Ureter (tissue), 1 donor: ENCODE results near the gene CCR1. TPM values are rescaled to one million over a fixed set of nuclear protein-coding genes. Genes with fewer than 3 reads are reported as not detected.
"Not testable (repeated sequence)": the region's sequence is repeated elsewhere in the genome, so short reads cannot be mapped to it uniquely, and the experiment has no call there.

Experiments
- DNase-seq: peaks from one replicate; pipeline ENCODE4 v3.0.0-alpha.2; 2020; ENCODE audit warnings: low spot score
- total RNA-seq: library from RNA; stranded (reverse); gene quantifications from one replicate; pipeline ENCODE4 v1.2.4, GENCODE V29; 2023
- donor health status: DM: yes; HTN: yes; CAD: no.

CCR1 gene
- total RNA-seq, 1 donor from 2014 or later: 4.3 TPM

DNA sequence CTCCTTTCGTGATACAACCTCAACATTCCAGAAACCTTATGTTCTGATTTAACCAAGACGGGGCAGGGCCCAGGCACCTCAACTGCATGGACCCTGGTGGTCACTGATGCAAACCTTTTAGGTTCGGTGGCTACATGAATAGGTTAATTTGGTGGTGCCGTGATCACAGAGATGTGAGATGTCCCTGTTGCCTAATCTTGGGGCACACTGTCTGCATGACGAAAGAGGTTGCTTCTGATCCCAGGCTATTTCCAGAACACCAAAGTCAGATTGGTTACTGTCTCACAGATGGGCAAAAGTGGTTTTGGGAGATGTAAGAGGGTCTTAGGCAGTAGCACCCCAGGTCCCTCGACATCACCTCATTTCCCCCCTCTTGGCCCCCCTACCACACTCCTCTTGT, 4.0 kb upstream of the CCR1 start:
- no peak for DNase-seq

DNA sequence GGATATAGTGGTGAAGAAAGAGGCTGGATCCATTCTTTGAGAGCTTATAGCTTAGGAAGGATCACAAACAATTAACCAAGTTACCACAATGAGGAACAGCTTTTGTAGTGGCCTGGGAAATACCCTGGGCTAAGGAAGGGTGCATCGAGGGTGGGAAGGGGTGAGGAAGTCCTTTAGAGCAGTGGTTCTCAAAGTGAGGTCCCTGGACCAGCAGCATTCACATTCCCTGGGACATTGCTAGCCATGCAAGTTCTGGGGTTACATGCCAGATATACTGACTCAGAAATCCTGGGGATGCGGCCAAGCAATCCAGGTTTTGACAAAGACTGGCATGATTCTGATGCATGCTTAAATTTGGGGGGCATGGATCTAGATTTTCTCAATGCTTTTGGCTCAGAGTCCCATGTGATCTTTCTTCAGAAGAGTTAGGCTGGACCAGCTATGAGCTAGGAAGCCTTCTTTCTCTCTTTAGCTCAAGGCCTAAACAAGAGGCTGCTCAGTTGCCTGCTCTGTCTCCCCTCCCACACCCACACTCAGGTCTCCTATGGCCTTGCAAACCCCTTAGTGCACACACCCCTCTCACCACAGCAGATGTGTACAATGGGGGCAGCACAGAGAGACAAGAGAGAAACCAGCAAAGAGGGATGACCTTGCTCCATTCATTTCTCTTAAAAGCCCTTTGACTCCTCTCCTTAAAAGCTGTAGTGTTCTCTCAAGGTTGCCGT, 1.8 kb upstream of the CCR1 start:
- DNase-seq: no peak

DNA sequence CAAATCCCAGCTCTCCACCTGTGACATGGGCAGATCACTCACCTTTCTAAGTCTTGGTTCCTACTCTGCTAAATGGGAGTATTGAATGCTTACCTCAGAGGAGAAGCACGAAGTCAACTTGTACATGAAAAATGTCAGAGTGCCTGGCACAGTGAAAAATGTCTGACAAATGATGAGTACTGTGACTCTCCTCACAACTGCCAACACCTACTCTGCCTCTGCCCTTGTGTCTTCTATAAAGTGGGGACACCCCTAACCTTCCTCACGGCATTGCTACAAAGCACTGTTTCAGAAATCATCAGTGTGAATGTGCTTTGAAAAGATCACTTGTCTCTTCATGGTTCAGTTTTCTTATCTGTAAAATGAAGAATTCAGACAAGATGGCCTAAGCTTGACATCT, 940 bp upstream of the CCR1 start:
- no peak for DNase-seq

DNA sequence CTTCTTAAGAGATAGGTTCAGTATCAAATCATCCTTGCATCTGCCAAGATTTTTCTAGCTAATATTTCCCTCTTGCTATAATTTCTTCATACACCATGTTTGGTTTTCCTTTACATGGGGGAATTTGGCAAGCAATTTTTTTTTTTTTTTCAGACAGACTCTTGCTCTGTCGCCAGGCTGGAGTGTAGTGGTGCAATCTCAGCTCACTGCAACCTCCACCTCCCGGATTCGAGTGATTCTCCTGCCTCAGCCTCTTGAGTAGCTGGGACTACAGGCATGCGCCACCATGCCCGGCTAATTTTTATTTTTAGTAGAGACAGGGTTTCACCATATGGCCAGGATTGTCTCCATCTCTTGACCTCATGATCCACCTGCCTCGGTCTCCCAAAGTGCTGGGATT, 599 bp downstream of the CCR1 start:
- not testable (repeated sequence) for DNase-seq

DNA sequence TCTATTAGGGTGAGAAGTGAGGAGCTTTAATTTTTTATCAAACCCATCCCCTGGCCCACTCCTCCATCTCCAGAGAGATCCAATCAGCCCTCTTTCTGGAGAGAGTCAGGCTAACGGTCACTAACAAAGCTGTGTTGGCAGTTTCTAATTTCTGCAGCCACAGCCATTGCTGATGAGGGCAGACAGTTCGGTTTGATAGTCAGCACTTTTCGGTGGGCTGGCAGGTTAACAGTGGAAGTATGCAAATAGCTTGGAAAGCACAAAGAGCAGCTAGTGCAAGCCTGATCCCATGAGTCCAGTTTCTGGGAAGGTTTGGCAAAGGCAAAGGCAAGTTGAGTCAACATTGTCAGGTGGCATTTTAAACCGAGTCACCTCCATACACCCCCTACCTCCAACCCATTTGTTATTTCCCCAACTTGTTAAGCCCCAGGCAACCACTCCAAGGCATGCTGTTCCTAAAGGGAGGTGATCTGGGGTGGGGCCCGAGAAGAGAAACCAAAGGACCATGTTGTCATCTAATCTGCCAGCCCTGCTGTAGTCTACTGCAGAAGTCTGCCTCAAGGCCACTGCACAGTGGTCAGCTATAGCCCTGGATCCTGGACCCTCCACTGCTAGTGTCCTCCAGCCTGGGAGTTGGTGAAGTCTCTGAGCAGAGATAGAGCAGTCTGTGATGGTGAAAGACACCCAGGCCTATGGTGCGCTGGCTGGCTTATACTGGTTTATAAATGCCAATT, 1.7 kb downstream of the CCR1 start:
- no peak for DNase-seq

DNA sequence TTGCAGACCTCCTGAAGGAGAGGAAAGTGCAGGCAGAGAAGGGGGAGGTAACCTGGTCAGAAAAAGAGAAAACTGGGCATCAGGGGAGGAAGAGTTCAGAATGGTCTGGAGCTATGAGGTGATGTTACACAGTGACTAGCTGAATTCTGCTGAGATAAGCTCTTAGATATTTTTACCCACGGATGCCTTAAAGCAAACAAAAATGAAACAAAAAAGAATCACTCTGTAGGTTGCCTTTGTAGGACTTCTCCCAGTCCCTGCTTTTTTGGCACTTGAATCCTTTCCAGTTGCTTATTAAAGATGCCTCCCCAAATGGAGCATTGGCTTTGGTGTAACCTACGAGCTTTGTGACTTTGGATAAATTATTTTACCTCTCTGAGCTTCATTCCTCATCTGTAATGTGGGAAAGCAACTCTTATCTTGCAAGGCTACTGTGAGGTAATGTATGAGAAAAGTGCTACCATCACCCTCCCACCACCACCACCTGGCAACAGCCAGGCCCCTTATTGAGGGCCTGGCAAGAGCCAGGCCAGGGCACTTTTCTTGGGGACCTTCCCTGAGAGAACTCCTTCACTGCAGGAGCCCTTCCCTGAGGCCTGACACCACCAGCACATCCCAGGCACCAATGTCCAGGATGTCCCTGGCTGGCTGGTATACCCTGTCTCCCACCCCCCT, 2.7 kb downstream of the CCR1 start:
- no peak for DNase-seq

DNA sequence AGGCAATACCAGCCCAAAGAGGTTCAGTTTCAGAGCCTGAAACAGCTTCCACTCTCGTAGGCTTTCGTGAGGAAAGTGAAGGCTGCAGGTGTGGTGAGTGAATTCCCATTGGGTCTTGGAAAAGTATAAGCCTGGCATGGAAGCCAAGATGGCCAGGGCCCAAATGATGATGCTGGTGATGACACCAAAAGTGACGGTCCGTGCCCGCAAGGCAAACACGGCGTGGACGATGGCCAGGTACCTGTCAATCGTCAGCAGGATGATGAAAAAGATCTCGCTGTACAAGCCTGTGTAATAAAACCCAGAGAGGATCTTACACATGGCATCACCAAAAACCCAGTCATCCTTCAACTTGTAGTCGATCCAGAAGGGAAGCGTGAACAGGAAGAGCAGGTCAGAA, 4.4 kb downstream of the CCR1 start:
- DNase-seq: no peak

DNA sequence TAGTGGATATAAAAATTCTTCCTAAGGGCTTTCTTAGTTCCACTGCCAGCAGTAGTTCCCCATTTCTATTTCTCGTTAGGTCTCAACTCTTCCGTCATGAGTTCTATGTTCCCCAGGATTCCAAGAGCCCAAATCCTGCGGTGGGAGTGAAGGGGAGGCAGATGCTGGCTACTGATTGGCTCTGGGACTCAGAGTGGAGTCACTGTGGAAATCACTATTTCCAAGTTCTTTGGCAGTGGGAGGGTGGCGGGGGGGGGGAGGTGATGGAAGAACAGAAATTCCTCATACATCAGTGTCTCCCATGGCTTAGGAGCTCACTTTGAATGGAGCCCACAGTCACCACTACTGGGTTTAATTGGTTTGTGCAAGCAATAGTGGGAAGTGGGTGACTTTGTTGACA, 5.6 kb downstream of the CCR1 start:
- DNase-seq: no peak

DNA sequence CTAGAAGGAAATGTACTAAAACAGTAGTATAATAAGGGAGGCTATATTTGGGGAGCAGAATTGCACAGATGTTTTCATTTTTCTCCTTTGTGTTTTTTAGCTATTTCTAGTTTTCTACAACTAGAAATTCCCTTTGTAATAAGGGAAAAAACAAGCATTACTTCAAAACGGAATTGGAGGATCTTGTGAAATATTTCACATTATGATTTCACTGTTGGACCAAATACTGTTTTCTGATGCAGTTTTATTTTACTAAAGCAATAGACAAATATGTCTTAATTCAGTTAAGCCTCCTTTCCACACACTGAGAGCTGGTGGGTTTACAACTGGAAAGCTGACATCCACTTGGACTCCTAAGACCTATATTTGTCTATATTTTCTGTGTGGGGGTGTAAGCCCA, 7.3 kb downstream of the CCR1 start:
- DNase-seq: no peak

DNA sequence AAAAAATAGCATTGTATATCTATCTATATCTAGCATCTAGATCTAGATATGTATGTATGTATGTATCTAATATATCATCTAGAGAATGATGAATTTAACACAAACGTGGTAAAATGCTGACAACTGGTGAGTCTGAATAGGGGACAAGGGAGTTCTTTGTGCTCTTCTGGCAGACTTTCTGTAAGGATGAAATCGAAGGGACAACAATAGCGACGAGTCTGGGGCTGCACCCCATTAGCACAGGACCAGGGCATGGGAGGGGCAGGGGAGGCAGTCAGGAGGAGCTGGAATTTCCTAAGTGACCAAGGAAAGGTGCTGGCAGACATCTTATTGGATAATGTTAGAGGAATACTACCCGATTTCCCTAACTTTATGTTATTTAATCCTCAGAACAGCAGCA, 7.9 kb downstream of the CCR1 start:
- no peak for DNase-seq

DNA sequence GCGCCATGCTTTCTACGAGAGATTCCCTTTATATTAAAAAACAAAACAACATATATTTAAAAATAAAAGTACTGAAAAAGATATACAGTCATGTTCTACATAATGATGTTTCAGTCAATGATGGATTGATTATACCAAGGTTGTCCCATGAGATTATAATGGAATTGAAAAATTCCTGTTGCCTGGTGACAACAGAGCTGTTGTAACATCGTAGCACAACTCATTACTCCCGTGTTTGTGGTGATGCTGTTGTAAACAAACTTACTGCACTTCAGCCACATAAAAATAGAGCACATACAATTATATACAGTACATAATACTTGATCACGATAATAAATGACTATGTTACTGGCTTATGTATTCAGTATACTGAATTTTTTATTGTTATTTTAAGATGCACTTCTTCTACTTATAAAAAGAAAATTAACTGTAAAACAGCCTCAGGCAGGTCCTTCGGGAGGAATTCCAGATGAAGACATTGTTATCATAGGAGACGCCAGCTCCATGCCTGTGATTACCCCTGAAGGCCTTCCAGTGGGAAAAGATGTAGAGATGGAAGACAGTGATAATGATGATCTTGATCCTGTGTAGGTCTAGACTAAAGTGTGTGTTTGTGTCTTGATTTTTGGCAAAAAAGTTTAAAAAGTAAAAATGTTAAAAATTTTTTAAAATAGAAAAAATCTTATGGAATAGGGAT, 11.7 kb downstream of the CCR1 start:
- DNase-seq: no peak

DNA sequence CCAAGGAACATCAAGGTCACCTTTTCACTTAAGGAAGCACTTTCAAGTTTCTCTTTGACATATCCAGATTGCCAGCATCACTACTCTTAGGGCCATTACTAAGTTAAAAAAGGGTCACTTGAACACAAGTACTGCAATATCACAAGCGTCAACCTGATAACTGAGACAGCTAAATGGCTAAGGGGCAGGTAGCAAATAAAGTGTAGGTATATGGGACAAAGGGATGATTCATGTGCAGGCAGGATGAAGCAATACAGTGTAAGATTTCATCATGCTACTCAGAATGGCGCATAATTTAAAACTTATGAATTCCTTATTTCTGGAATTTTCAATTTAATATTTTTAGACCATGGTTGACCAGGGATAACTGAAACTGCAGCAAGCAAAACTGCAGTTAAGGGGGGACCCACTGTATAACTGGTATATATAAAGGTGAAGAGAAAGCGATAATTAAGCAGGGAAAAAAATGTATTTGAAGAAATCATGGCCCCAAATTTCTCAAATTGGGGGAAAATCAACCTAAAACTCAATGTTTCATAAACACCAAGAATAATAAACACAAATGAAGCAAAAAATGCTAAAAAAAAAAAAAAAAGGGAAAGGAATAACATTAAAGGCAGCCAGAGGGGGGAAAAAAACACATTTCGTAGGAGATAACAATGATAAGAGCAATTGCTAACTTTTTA, 13.1 kb downstream of the CCR1 start:
- no peak for DNase-seq

DNA sequence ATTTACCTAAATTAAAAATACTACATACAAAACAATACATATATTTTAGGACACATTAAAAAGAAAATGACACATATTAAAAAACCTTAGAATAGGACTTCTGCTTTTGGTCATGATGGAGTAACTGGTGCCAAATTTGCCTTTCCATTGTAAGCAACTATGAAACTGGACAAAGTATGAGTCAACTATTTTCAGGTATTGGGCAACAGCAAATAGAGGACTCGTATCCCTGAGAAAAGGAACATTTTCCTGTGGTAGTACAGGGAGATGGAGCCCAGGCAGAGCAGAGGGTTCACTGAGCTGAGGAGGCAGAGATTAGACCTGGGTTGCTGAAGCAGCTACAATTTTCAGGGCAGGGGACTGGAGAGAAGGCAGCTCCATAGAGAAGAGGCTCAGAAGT, 14.7 kb downstream of the CCR1 start:
- DNase-seq: no peak

DNA sequence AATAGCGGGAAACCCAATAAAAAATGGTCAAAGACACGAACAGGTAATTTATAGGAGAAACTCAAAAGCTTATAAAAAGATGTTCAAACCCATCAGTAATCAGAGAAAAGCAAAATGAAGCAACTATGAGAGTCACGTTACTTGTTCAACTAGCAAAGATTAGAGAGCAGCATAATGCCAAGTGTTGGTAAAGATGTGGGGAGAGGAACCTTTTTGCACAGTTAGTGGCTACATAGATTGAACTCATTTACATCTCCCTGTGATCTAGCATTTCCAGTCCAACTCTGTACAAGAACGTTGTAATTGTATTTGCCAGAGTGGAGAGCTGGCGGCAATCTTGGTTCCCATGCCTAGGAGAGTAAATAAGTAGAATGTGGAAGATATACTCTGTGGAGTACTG, 15.2 kb downstream of the CCR1 start:
- no peak for DNase-seq

DNA sequence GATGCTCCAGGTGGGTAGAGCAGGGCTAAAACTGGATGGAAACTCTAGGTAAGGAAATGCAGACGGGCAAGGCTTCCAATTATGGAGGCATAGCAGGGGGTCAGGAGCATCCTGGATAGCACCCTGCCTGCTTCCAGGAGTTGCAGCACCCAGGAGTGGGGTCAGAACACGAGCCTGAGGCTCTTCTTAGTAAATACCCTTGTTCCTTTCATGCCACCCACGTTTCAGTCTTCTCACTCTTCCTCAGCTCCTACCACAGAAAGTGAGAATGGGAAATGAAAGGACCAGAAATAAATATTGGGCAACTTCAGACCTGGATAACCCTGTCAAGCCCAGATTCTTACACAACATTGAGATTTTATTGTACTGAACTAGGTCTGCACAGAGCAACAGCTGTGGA, 16.4 kb downstream of the CCR1 start:
- DNase-seq: no peak

DNA sequence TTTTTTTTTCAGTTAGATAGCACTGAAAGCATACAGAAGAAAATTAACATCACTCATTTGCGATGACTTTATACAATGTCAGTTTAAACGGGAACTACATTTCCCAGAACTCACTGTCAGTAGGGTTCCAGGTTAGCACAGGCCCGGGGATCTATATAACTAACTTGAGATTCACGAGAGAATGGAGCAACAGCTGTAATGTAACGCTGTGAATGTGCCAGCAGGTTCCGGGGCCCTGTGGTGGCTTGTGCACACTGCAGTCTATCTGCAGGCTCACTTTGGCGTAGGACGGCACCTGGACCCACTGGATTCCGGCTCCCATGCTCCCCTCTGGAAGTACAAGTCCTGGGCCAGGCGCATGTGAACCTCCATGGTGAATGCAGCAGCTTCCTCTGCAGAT, 19.4 kb downstream of the CCR1 start:
- no peak for DNase-seq

DNA sequence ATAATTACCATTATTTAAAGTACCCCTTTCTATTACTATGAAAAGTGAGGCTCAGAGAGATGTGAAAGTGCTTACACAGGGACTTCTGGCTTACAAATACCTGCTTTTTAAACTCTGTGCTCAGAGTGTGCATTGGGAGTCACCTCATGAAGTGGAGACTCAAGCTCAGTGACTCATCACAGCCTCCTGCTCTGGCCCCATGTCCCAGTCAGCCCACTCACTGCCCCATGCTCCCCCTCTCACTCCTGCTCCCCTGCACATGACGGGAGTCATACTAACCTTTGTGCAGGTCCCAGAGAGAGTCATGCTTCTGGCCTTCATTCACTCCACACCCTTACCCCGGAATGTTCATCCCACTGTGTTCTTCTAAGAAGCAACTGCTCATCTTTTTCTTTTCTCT, 20.2 kb downstream of the CCR1 start:
- no peak for DNase-seq

DNA sequence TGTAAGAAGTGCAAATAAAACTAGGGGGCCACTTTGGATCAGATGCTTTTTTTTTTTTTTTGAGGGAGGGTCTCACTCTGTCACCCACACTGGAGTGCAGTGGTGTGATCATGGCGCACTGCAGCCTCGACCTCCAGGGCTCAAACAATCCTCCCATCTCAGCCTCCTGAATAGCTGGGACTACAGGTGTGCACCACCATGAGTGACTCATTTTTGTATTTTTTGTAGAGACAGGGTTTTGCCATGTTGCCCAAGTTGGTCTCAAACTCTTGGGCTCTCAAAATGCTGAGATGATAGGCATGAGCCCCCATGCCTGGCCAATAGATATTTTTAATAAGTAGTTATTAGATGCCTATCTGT, 20.8 kb downstream of the CCR1 start:
- DNase-seq: no peak

DNA sequence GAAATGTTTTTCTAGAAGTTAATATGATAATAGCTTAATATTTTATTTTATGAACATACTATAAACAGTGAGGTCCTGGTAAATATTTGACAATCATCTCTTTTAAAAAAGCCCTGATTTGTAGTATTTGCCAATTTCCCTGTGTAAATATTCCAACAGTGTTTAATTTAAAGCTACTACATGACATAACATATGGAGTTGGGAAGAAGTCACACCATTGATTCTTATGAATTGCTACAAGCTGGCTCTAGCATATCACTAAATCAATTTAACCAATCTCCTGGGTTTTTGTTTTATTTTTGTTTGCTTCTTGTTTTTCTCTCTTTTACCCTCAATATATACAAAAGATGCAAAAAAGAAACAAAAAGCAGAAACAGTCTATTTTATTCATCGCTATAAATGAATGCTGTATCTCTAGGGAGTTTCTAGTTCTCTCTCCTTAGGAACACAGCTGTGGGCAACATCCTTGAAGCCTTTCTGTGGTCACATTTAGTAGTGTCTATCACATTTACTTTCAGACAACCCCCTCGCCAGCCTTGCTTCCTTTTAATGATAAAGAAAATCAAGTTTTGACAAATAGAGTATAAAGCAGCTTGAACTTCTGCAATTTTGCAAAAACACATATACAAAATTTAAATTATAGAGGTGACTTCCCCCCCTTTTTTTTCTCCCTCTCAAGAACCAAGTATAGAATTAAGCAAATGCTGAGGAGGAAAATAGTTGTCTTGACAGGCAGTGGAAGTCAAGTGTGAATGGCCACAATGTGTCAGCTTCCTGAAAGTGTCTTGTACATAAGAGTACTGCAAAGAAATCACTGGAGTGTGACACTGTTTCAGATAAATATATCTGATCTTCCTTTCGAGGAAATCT, 21.4 kb downstream of the CCR1 start:
- DNase-seq: no peak

DNA sequence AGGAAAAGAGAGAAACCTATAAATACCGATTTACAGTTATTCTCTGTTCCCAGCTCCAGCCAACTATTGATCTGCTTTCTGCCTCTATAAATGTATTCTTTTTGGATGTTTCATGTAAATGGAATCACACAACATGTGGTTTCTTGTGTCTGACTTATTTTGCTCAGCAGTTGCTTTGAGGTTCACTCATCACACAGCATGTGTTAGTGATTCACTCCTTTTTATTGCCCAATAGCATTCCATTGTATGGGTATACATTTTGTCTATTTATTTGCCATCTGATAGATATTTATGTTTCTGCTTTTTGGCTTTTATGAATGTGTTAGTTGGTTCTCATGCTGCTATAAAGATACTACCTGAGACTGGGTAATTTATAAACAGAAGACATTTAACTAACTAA, 23.6 kb downstream of the CCR1 start:
- no peak for DNase-seq

DNA sequence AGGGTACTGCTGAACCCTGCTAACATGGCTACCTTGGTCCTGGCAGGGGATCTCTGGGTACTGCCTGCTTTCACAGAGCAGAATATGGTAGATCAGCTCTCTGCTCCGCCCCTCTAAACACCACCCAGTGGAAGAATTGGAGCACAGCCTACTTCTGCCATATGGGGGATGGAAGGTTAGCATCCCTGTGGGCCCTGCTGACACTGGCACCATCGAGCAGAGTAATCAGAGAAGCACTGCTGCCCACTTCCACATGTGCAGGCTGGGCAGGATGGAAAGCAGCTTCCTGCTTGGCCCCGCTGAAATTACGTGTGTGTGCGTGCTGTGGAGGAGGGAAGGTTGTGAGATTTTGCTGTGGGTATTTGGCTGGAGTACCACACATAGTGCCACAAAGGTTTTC, 24.8 kb downstream of the CCR1 start:
- DNase-seq: no peak
